CD14-positive monocyte (primary cell): ENCODE data around the gene LHX4. TPM values are rescaled to one million over a fixed set of nuclear protein-coding genes. Genes with fewer than 3 reads are reported as not detected.

ENCODE experiments used
- DNase-seq, 3 donors: peaks; one replicate each; pipeline ENCODE4 v3.0.0-alpha.2; 2011 to 2022
- H2AFZ ChIP-seq: 2 replicates; pipeline ENCODE4 v1.6.0; 2012; ENCODE audit warnings: mild to moderate bottlenecking, low read depth, low read length, inconsistent platforms; ENCODE audit not compliant: insufficient read depth, poor library complexity, severe bottlenecking
- H3K27ac ChIP-seq, 2 donors: 1 replicate in 1 of 2; 2 replicates in 1 of 2; pipeline ENCODE4 v1.5.1; 2012 to 2013; ENCODE audit warnings: low read length in 2 of 2, control low read depth in 1 of 2, inconsistent platforms in 1 of 2, low read depth in 1 of 2, mild to moderate bottlenecking in 1 of 2
- H3K27me3 ChIP-seq, 2 donors: one replicate each; pipeline versions ENCODE4 v1.6.0 to v1.6.1; 2011 to 2013; ENCODE audit warnings: low read length in 2 of 2; ENCODE audit not compliant: control insufficient read depth in 2 of 2, insufficient read depth in 2 of 2
- H3K36me3 ChIP-seq, 2 donors: replicated peaks in 1 of 2; 1 replicate in 1 of 2; 2 replicates in 1 of 2; pipeline versions ENCODE4 v1.5.1 to v1.6.1; 2012 to 2013; ENCODE audit warnings: low read length in 2 of 2, control low read depth in 1 of 2, inconsistent platforms in 1 of 2, mild to moderate bottlenecking in 1 of 2; ENCODE audit not compliant: insufficient read depth in 2 of 2, control insufficient read depth in 1 of 2
- H3K4me1 ChIP-seq, 2 donors: 1 replicate in 1 of 2; 2 replicates in 1 of 2; pipeline versions ENCODE4 v1.5.1 to v1.6.1; 2012 to 2013; ENCODE audit warnings: low read length in 2 of 2, control low read depth in 1 of 2, inconsistent platforms in 1 of 2, mild to moderate bottlenecking in 1 of 2, moderate library complexity in 1 of 2; ENCODE audit not compliant: insufficient read depth in 2 of 2, control insufficient read depth in 1 of 2
- H3K4me2 ChIP-seq: replicated peaks from 2 replicates; pipeline ENCODE3; 2012; ENCODE audit warnings: low read length, moderate library complexity, mild to moderate bottlenecking; ENCODE audit not compliant: poor library complexity, severe bottlenecking; ENCODE audit errors: extremely low read depth
- H3K4me3 ChIP-seq, 3 experiments: fragments of 200-600 bp in 1 of 3; sonication (generic) in 1 of 3; replicated peaks in 1 of 3; 1 replicate in 2 of 3; 2 replicates in 1 of 3; pipeline ENCODE4 v1.5.1; 2011 to 2013; ENCODE audit warnings: low read length in 3 of 3, mild to moderate bottlenecking in 3 of 3, control low read depth in 2 of 3, low read depth in 2 of 3, inconsistent platforms in 1 of 3, moderate library complexity in 1 of 3
- H3K79me2 ChIP-seq: 2 replicates; pipeline ENCODE4 v1.6.0; 2012; ENCODE audit warnings: mild to moderate bottlenecking, control low read depth, inconsistent platforms, low read length, moderate library complexity; ENCODE audit not compliant: insufficient read depth
- H3K9ac ChIP-seq: 2 replicates; pipeline ENCODE4 v1.6.0; 2017; ENCODE audit warnings: low read length, mild to moderate bottlenecking; ENCODE audit not compliant: insufficient read depth, poor library complexity, severe bottlenecking
- H3K9me3 ChIP-seq, 2 donors: replicated peaks in 1 of 2; 1 replicate in 1 of 2; 2 replicates in 1 of 2; pipeline versions ENCODE4 v1.5.1 to v1.6.1; 2012 to 2013; ENCODE audit warnings: low read length in 2 of 2, control low read depth in 1 of 2; ENCODE audit not compliant: control insufficient read depth in 1 of 2, insufficient read depth in 1 of 2
- H4K20me1 ChIP-seq: 2 replicates; pipeline ENCODE4 v1.6.0; 2012; ENCODE audit warnings: mild to moderate bottlenecking, low read length, control low read depth, moderate library complexity; ENCODE audit not compliant: insufficient read depth
- H3K27ac Mint-ChIP-seq, 7 donors: one replicate each; pipeline ENCODE4 v1.8.0; 2020; ENCODE audit warnings: mild to moderate bottlenecking in 7 of 7, mixed read lengths in 7 of 7, moderate library complexity in 6 of 7, inconsistent platforms in 2 of 7
- H3K27me3 Mint-ChIP-seq, 3 donors: one replicate each; pipeline ENCODE4 v1.8.0; 2021 to 2022; ENCODE audit warnings: low read depth in 3 of 3, mild to moderate bottlenecking in 3 of 3, mixed read lengths in 3 of 3, moderate library complexity in 3 of 3, inconsistent platforms in 1 of 3
- H3K36me3 Mint-ChIP-seq, 2 donors: one replicate each; pipeline ENCODE4 v1.8.0; 2020; ENCODE audit warnings: mixed read lengths in 2 of 2, inconsistent platforms in 1 of 2, mild to moderate bottlenecking in 1 of 2
- H3K4me1 Mint-ChIP-seq: one replicate; pipeline ENCODE4 v1.8.0; 2020; ENCODE audit warnings: mild to moderate bottlenecking, mixed read lengths
- H3K4me3 Mint-ChIP-seq, 2 donors: one replicate each; pipeline ENCODE4 v1.8.0; 2020; ENCODE audit warnings: mild to moderate bottlenecking in 2 of 2, mixed read lengths in 2 of 2, moderate library complexity in 1 of 2
- H3K9me3 Mint-ChIP-seq, 7 donors: one replicate each; pipeline ENCODE4 v1.8.0; 2020 to 2022; ENCODE audit warnings: mixed read lengths in 7 of 7, mild to moderate bottlenecking in 6 of 7, moderate library complexity in 6 of 7, inconsistent platforms in 2 of 7
- WGBS: methylation state at CpG from one replicate; pipeline ENCODE4 v1.1.5; 2013; ENCODE audit warnings: missing lambda C conversion rate; ENCODE audit not compliant: insufficient coverage; 5-methylcytosine and 5-hydroxymethylcytosine counted together
- intact Hi-C, 2 donors: fragments of 100-400 bp; cut with micrococcal nuclease; formaldehyde crosslinking; loops; one replicate each; pipeline versions ENCODE4 v1.15.0 to v1.15.1; 2023
- polyA plus RNA-seq, 3 donors: library from polyadenylated mRNA; depleted of rRNA in 1 of 3; unstranded in 2 of 3; stranded (reverse) in 1 of 3; fragments of 300-500 nt in 2 of 3; fragments of >200 nt in 1 of 3; fragmentation: Illumina TruSeq in 2 of 3; gene quantifications; 1 replicate in 2 of 3; 2 replicates in 1 of 3; pipeline ENCODE4 v1.2.3, GENCODE V29; 2012 to 2021
- TF ChIP-seq, protein P1 (sequence below): fragments of 200-600 bp; IDR thresholded peaks from one replicate; pipeline ENCODE4 v1.8.0; 2022; ENCODE audit warnings: antibody characterized with exemption, mild to moderate bottlenecking

The LHX4 gene
- polyA plus RNA-seq, 3 donors = not detected

DNA sequence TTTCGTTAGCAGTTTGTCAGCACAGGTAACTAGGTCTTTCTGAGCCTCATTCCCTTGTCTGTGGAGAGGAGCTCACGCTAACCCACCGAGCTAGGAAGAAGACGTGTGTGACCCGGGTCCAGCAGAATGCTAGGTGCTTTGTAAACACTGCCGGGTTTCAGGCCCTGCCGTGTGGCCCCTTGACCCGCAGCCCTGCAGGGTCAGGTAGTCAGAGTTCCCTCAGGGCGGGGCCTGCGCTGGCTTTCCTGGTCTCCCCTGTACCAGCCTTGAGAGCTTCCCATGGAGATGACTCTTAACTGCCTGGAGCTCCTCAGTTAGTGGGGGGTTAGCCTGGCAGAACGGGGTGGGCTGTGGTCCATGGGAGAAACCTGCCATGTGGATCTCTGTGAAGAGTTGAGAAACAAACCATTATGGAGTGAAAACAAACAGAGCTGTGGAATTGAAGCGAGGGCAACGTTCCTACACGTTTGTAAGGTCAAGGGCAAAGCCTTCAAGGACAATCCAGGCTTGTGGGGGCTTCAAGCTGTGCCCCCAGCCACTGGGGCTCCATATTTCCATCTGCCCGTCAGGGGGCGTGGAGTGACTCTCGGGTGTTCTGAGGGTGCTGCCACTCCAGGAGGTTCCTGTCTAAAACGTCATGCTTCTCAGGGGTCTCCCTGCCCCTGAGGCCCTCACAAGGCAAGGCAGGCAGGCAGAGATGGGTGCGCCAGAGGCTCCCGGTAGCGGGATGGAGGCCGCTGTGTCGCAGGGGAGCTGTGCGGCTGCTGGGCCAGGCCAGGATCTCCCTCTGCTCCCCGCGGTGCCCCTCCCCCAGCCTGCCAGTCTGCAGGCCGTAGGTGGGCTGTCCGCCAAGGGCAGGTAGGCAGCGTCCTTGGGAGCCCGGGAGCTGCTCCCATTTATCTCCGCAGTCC lies 23.8 kb downstream of the LHX4 start:
- peaks cover 14% of the 10 kb centered on the region for H3K4me1 Mint-ChIP-seq
- DNase-seq = no peak
- H4K20me1 ChIP-seq = no peaks in the 10 kb centered on the region

DNA sequence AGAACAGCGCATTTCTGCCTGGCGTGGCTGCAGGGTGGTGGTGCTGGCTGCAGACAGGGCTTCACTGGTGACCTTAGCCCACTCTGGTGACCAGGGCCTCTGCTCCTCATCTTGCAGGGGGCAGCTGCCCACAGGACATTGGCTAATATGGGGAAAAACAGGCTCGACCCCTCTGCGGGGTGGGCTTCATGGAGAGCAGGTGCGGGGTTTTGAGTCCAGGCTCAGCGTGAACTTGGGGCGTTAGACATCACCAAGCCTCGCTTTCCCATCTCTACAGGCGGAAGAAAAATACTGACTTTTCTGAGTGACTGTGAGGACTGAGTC lies 24.4 kb downstream of the LHX4 start:
- TF ChIP-seq, protein P1, sequence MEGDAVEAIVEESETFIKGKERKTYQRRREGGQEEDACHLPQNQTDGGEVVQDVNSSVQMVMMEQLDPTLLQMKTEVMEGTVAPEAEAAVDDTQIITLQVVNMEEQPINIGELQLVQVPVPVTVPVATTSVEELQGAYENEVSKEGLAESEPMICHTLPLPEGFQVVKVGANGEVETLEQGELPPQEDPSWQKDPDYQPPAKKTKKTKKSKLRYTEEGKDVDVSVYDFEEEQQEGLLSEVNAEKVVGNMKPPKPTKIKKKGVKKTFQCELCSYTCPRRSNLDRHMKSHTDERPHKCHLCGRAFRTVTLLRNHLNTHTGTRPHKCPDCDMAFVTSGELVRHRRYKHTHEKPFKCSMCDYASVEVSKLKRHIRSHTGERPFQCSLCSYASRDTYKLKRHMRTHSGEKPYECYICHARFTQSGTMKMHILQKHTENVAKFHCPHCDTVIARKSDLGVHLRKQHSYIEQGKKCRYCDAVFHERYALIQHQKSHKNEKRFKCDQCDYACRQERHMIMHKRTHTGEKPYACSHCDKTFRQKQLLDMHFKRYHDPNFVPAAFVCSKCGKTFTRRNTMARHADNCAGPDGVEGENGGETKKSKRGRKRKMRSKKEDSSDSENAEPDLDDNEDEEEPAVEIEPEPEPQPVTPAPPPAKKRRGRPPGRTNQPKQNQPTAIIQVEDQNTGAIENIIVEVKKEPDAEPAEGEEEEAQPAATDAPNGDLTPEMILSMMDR = no peak
- H3K4me3 ChIP-seq = no peak overlapping the region
- no peaks in the 10 kb centered on the region for H3K27me3 ChIP-seq
- WGBS = 96% methylated on average over 9 of the region's 9 CpGs
- H3K79me2 ChIP-seq = no peaks in the 10 kb centered on the region
- no peaks in the 10 kb centered on the region for H3K9me3 ChIP-seq
- H3K36me3 ChIP-seq = no peaks in the 10 kb centered on the region
- no peaks in the 10 kb centered on the region for H3K36me3 Mint-ChIP-seq
- no peak overlapping the region for H3K9ac ChIP-seq
- no peak overlapping the region for H3K4me3 Mint-ChIP-seq
- peaks cover 14 to 22% of the 10 kb centered on the region in 2 donors for H3K4me1 ChIP-seq
- intact Hi-C loops = loop anchor here in 1 of 2 donors (5.0 kb wide), 1 partner anchor 223 kb away; no protein-coding TSS in a partner anchor
- peaks cover 14% of the 10 kb centered on the region for H3K4me1 Mint-ChIP-seq
- no peaks in the 10 kb centered on the region for H4K20me1 ChIP-seq
- H3K9me3 Mint-ChIP-seq = peaks cover 0 to 3% (median 0%) of the 10 kb centered on the region in 7 donors
- H3K27me3 Mint-ChIP-seq = peaks cover 16 to 24% (median 20%) of the 10 kb centered on the region in 3 donors
- peak overlapping the region in 1 of 7 donors; percentile 14 for H3K27ac Mint-ChIP-seq
- H2AFZ ChIP-seq = no peak overlapping the region
- H3K27ac ChIP-seq = no peak overlapping the region
- H3K4me2 ChIP-seq = no peak overlapping the region
- no peak for DNase-seq

More for the DNA sequence above, 23.8 kb downstream of the LHX4 start:
- 92% methylated on average over 30 of the region's 31 CpGs for WGBS
- H3K79me2 ChIP-seq = no peaks in the 10 kb centered on the region
- Mint-ChIP-seq H3K9me3 (peaks cover 0 to 3% (median 0%) of the 10 kb centered on the region in 7 donors), H3K4me3 (no peak overlapping the region), H3K27ac (no peak overlapping the region), H3K36me3 (no peaks in the 10 kb centered on the region), H3K27me3 (peaks cover 12 to 19% (median 19%) of the 10 kb centered on the region in 3 donors)
- no peak overlapping the region for H3K4me3 ChIP-seq
- no peaks in the 10 kb centered on the region for H3K36me3 ChIP-seq
- H3K27ac ChIP-seq = no peak overlapping the region
- intact Hi-C loops = loop anchor here (2.0 to 5.0 kb wide), 3 partner anchors 163 to 229 kb away; no protein-coding TSS in a partner anchor
- H3K9me3 ChIP-seq = no peaks in the 10 kb centered on the region
- TF ChIP-seq, protein P1 = no peak
- peak overlapping the region; percentile 16 for H2AFZ ChIP-seq
- H3K4me1 ChIP-seq = peaks cover 14 to 22% of the 10 kb centered on the region in 2 donors
- no peak overlapping the region for H3K9ac ChIP-seq
- no peak overlapping the region for H3K4me2 ChIP-seq
- H3K27me3 ChIP-seq = no peaks in the 10 kb centered on the region
